H9 (cell line): Measurements from ENCODE around the gene TMEM178B. TPM values are rescaled to one million over a fixed set of nuclear protein-coding genes. Genes with fewer than 3 reads are reported as not detected.

Experiments used
- DNase-seq: peaks from one replicate; pipeline ENCODE4 v3.0.0-alpha.2; 2017
- H2AFZ ChIP-seq: one replicate; pipeline ENCODE4 v1.6.1; 2013; ENCODE audit warnings: mild to moderate bottlenecking, low read length, control low read depth, moderate library complexity
- H2AK5ac ChIP-seq: 2 replicates; pipeline ENCODE4 v1.6.1; 2013; ENCODE audit warnings: low read length, control low read depth, mixed read lengths; ENCODE audit not compliant: insufficient read length
- H2BK120ac ChIP-seq: one replicate; pipeline ENCODE4 v1.6.1; 2013; ENCODE audit warnings: low read depth, mild to moderate bottlenecking, low read length, control low read depth, inconsistent platforms; ENCODE audit not compliant: poor library complexity, severe bottlenecking
- H2BK12ac ChIP-seq: 2 replicates; pipeline ENCODE4 v1.6.1; 2013; ENCODE audit warnings: low read length, control low read depth, mixed read lengths, low read depth; ENCODE audit not compliant: insufficient read length
- H2BK15ac ChIP-seq: 2 replicates; pipeline ENCODE4 v1.6.1; 2013; ENCODE audit warnings: low read depth, low read length, control low read depth
- H2BK20ac ChIP-seq: one replicate; pipeline ENCODE4 v1.6.1; 2013; ENCODE audit warnings: low read depth, mild to moderate bottlenecking, low read length, control low read depth, inconsistent platforms; ENCODE audit not compliant: poor library complexity, severe bottlenecking
- H2BK5ac ChIP-seq: 2 replicates; pipeline ENCODE4 v1.6.1; 2013; ENCODE audit warnings: low read length, control low read depth, mixed read lengths; ENCODE audit not compliant: insufficient read length
- H3K14ac ChIP-seq: 2 replicates; pipeline ENCODE4 v1.6.1; 2013; ENCODE audit warnings: low read length, control low read depth; ENCODE audit not compliant: insufficient read depth
- H3K18ac ChIP-seq: 2 replicates; pipeline ENCODE4 v1.6.1; 2013; ENCODE audit warnings: low read depth, mild to moderate bottlenecking, mixed read lengths, low read length, control low read depth; ENCODE audit not compliant: insufficient read length
- H3K23ac ChIP-seq: 2 replicates; pipeline ENCODE4 v1.6.1; 2013; ENCODE audit warnings: low read length, control low read depth, mixed read lengths, low read depth; ENCODE audit not compliant: insufficient read length
- H3K23me2 ChIP-seq: 2 replicates; pipeline ENCODE4 v1.6.1; 2013; ENCODE audit warnings: low read depth, mild to moderate bottlenecking, mixed read lengths, low read length, control low read depth; ENCODE audit not compliant: insufficient read length, poor library complexity, severe bottlenecking
- H3K27ac ChIP-seq: 2 replicates; pipeline ENCODE4 v1.5.1; 2013; ENCODE audit warnings: low read length, control low read depth, mixed read lengths, low read depth; ENCODE audit not compliant: insufficient read length
- H3K27me3 ChIP-seq: 2 replicates; pipeline ENCODE4 v1.6.1; 2013; ENCODE audit warnings: low read length, control low read depth, inconsistent platforms; ENCODE audit not compliant: insufficient read depth
- H3K4ac ChIP-seq: 2 replicates; pipeline ENCODE4 v1.6.1; 2013; ENCODE audit warnings: low read depth, mild to moderate bottlenecking, control low read depth, inconsistent platforms, low read length, moderate library complexity
- H3K4me1 ChIP-seq: 2 replicates; pipeline ENCODE4 v1.6.1; 2013; ENCODE audit warnings: low read length, control low read depth, inconsistent platforms; ENCODE audit not compliant: insufficient read depth
- H3K4me2 ChIP-seq: 2 replicates; pipeline ENCODE4 v1.6.1; 2013; ENCODE audit warnings: low read length, control low read depth, mixed read lengths; ENCODE audit not compliant: insufficient read length, insufficient read depth
- H3K56ac ChIP-seq: 2 replicates; pipeline ENCODE4 v1.6.1; 2013; ENCODE audit warnings: low read depth, mild to moderate bottlenecking, mixed read lengths, low read length, control low read depth; ENCODE audit not compliant: insufficient read length
- H3K79me1 ChIP-seq: 2 replicates; pipeline ENCODE4 v1.6.1; 2013; ENCODE audit warnings: low read depth, mild to moderate bottlenecking, moderate library complexity, low read length, control low read depth, inconsistent platforms; ENCODE audit not compliant: insufficient read depth, poor library complexity, severe bottlenecking
- H3K79me2 ChIP-seq: 2 replicates; pipeline ENCODE4 v1.6.1; 2013; ENCODE audit warnings: low read length, control low read depth, inconsistent platforms; ENCODE audit not compliant: insufficient read depth
- H3K9ac ChIP-seq: 2 replicates; pipeline ENCODE4 v1.6.1; 2013; ENCODE audit warnings: low read length, control low read depth, mixed read lengths; ENCODE audit not compliant: insufficient read length; ENCODE audit errors: extremely low read depth
- H3K9me3 ChIP-seq: one replicate; pipeline ENCODE4 v1.6.1; 2013; ENCODE audit warnings: low read depth, low read length, inconsistent platforms; ENCODE audit not compliant: control insufficient read depth
- H3T11ph ChIP-seq: one replicate; pipeline ENCODE4 v1.6.1; 2013; ENCODE audit warnings: mild to moderate bottlenecking, low read length, control low read depth, inconsistent platforms
- H4K20me1 ChIP-seq: one replicate; pipeline ENCODE4 v1.6.1; 2013; ENCODE audit not compliant: control insufficient read depth, insufficient read length, insufficient read depth
- H4K5ac ChIP-seq: 2 replicates; pipeline ENCODE4 v1.6.1; 2013; ENCODE audit warnings: low read depth, mild to moderate bottlenecking, mixed read lengths, low read length, control low read depth; ENCODE audit not compliant: insufficient read length
- H4K8ac ChIP-seq: replicated peaks from 2 replicates; pipeline ENCODE4 v1.6.1; 2013; ENCODE audit warnings: low read length, control low read depth, mixed read lengths, low read depth; ENCODE audit not compliant: insufficient read length
- H4K91ac ChIP-seq: 2 replicates; pipeline ENCODE4 v1.6.1; 2013; ENCODE audit warnings: low read depth, mild to moderate bottlenecking, moderate library complexity, mixed read lengths, low read length, control low read depth; ENCODE audit not compliant: insufficient read length
- H3K27ac Mint-ChIP-seq, 3 experiments: 2 replicates in 2 of 3; 3 replicates in 1 of 3; pipeline ENCODE4 v1.8.0; 2020 to 2021; ENCODE audit warnings: mixed read lengths in 3 of 3, mild to moderate bottlenecking in 1 of 3, moderate library complexity in 1 of 3
- H3K27me3 Mint-ChIP-seq: 2 replicates; pipeline ENCODE4 v1.8.0; 2021; ENCODE audit warnings: low read depth, mild to moderate bottlenecking, moderate library complexity, mixed read lengths
- H3K36me3 Mint-ChIP-seq, 3 experiments: 2 replicates in 2 of 3; 3 replicates in 1 of 3; pipeline ENCODE4 v1.8.0; 2020 to 2021; ENCODE audit warnings: low read depth in 3 of 3, mixed read lengths in 3 of 3; ENCODE audit not compliant: insufficient read depth in 1 of 3
- H3K4me1 Mint-ChIP-seq, 2 experiments: 2 replicates each; pipeline ENCODE4 v1.8.0; 2020; ENCODE audit warnings: mixed read lengths in 2 of 2
- H3K4me3 Mint-ChIP-seq, 2 experiments: 2 replicates in 1 of 2; 3 replicates in 1 of 2; pipeline ENCODE4 v1.8.0; 2020 to 2021; ENCODE audit warnings: mild to moderate bottlenecking in 2 of 2, mixed read lengths in 2 of 2, moderate library complexity in 1 of 2
- H3K9me3 Mint-ChIP-seq, 2 experiments: 2 replicates in 1 of 2; 3 replicates in 1 of 2; pipeline ENCODE4 v1.8.0; 2020; ENCODE audit warnings: mild to moderate bottlenecking in 2 of 2, mixed read lengths in 2 of 2, moderate library complexity in 1 of 2
- CTCF ChIP-seq: fragments of 200-600 bp; sonication (generic); conservative IDR thresholded peaks from 3 replicates; pipeline ENCODE4 v1.8.0; 2021; ENCODE audit warnings: antibody characterized with exemption, mild to moderate bottlenecking
- WGBS: extraction: QIAGEN DNeasy Blood & Tissue Kit; methylation state at CpG from one replicate; pipeline ENCODE4 v1.1.7; 2013; ENCODE audit warnings: missing lambda C conversion rate, low lambda C conversion rate, mixed read lengths; ENCODE audit not compliant: insufficient read length; ENCODE audit errors: extremely low coverage; 5-methylcytosine and 5-hydroxymethylcytosine counted together
- total RNA-seq: library from RNA; stranded (reverse); gene quantifications from 2 replicates; pipeline ENCODE4 v1.2.1, GENCODE V29; 2021

Gene TMEM178B
- total RNA-seq, 1 experiment from 2014 or later, result 11.3 TPM

- Histone ChIP-seq H2BK15ac (no peak overlapping the region), H4K91ac (no peak overlapping the region), H3K9ac (no peak overlapping the region), H3K27ac (no peak overlapping the region), H4K8ac (no peak overlapping the region), H2BK20ac (no peak overlapping the region), H4K20me1 (no peaks in the 10 kb centered on the region), H3K4me1 (peaks cover 13% of the 10 kb centered on the region), H3K18ac (no peak overlapping the region), H2AFZ (no peak overlapping the region), H2AK5ac (no peak overlapping the region), H3T11ph (no peak overlapping the region), H3K79me2 (no peaks in the 10 kb centered on the region), H3K4ac (no peak overlapping the region), H2BK120ac (no peak overlapping the region), H3K23ac (no peak overlapping the region), H3K4me2 (no peak overlapping the region), H3K27me3 (no peaks in the 10 kb centered on the region), H3K56ac (no peak overlapping the region), H2BK5ac (no peak overlapping the region), H4K5ac (no peak overlapping the region), H3K9me3 (no peaks in the 10 kb centered on the region), H3K23me2 (no peaks in the 10 kb centered on the region), H3K14ac (no peak overlapping the region), H3K79me1 (no peaks in the 10 kb centered on the region), H2BK12ac (no peak overlapping the region)
- Mint-ChIP-seq H3K27ac (peak overlapping the region in 2 of 3 experiments; percentile 27 to 47; a peak in 2 of 7 replicates), H3K4me1 (peaks cover 44 to 49% of the 10 kb centered on the region in 2 experiments), H3K4me3 (no peak overlapping the region), H3K9me3 (no peaks in the 10 kb centered on the region), H3K36me3 (no peaks in the 10 kb centered on the region; a peak in 1 of 7 replicates), H3K27me3 (no peaks in the 10 kb centered on the region)
- no peak for DNase-seq
- WGBS, result no CpG with 5 or more reads among the region's 3 CpGs
- no peak for TF ChIP-seq CTCF
Observed at GRCh38 chr7:141209454-141209853, 135.6 kb downstream of the TMEM178B start.
